Measurements from ENCODE around the gene UCHL1. TPM values are rescaled to one million over a fixed set of nuclear protein-coding genes. Genes with fewer than 3 reads are reported as not detected.

UCHL1 gene
- total and polyA plus RNA-seq, 7 donors = 10.5 to 88.3 (median 23.4) TPM

- ATAC-seq = no peak
- 75 to 83% (median 78%) methylated on average over 4 of the region's 4 CpGs for WGBS, 3 donors
Measured at GRCh38 chr4:41227902-41228301, 28.8 kb upstream of the UCHL1 start.

GRCh38 chr4:41232406-41232805 lies 24.3 kb upstream of the UCHL1 start:
- H3K4me1 ChIP-seq = no peaks in the 10 kb centered on the region
- 55 to 64% (median 56%) methylated on average over 5 of the region's 5 CpGs for WGBS, 3 donors
- no peaks in the 10 kb centered on the region for H3K9me3 ChIP-seq
- H3K27ac ChIP-seq = no peak overlapping the region
- H3K4me3 ChIP-seq = no peak overlapping the region
- ATAC-seq (no peak), DNase-seq (no peak)
- no peaks in the 10 kb centered on the region for H3K36me3 ChIP-seq (ENCODE audit: insufficient read depth in 1 of 2, low read depth in 1 of 2)
- no peaks in the 10 kb centered on the region for H3K27me3 ChIP-seq (ENCODE audit: insufficient read depth in 3 of 3, low read length in 2 of 3)
- intact Hi-C loops (cut with DNase I) = no loop called here
- no peak for TF ChIP-seq CTCF (IDR thresholded peaks at IDR 0.05)

More at GRCh38 chr4:41227902-41228301, 28.8 kb upstream of the UCHL1 start:
- Histone ChIP-seq H3K27me3 (ENCODE audit: insufficient read depth in 3 of 3, low read length in 2 of 3) (no peaks in the 10 kb centered on the region), H3K36me3 (ENCODE audit: insufficient read depth in 1 of 2, low read depth in 1 of 2) (no peaks in the 10 kb centered on the region), H3K27ac (no peak overlapping the region), H3K9me3 (no peaks in the 10 kb centered on the region), H3K4me1 (no peaks in the 10 kb centered on the region), H3K4me3 (no peak overlapping the region)
- DNase-seq = no peak
- TF ChIP-seq CTCF (IDR thresholded peaks at IDR 0.05) = no peak
- intact Hi-C loops (cut with DNase I) = no loop called here

- Histone ChIP-seq H3K9me3 (no peaks in the 10 kb centered on the region), H3K4me1 (no peaks in the 10 kb centered on the region), H3K27me3 (ENCODE audit: insufficient read depth in 3 of 3, low read length in 2 of 3) (no peaks in the 10 kb centered on the region), H3K4me3 (no peak overlapping the region), H3K27ac (no peak overlapping the region), H3K36me3 (ENCODE audit: insufficient read depth in 1 of 2, low read depth in 1 of 2) (no peaks in the 10 kb centered on the region)
- TF ChIP-seq CTCF (IDR thresholded peaks at IDR 0.05) = no peak
- intact Hi-C loops (cut with DNase I) = no loop called here
- WGBS, 3 donors = 85 to 92% (median 87%) methylated on average over 3 of the region's 3 CpGs
- ATAC-seq (no peak), DNase-seq (no peak)
Measured at GRCh38 chr4:41232856-41233255, 23.9 kb upstream of the UCHL1 start.

- 85 to 92% (median 91%) methylated on average over 1 of the region's 1 CpG for WGBS, 3 donors
- no peak overlapping the region for H3K27ac ChIP-seq
- DNase-seq = no peak
- TF ChIP-seq CTCF (IDR thresholded peaks at IDR 0.05) = no peak
- H3K27me3 ChIP-seq (ENCODE audit: insufficient read depth in 3 of 3, low read length in 2 of 3) = no peaks in the 10 kb centered on the region
- no peak for ATAC-seq
- H3K36me3 ChIP-seq (ENCODE audit: insufficient read depth in 1 of 2, low read depth in 1 of 2) = no peaks in the 10 kb centered on the region
- no peaks in the 10 kb centered on the region for H3K4me1 ChIP-seq
- no peaks in the 10 kb centered on the region for H3K9me3 ChIP-seq
- no peak overlapping the region for H3K4me3 ChIP-seq
- intact Hi-C loops (cut with DNase I) = no loop called here
Measured at GRCh38 chr4:41236032-41236431, 20.7 kb upstream of the UCHL1 start.

- ATAC-seq (no peak), DNase-seq (no peak)
- no peak overlapping the region for H3K27ac ChIP-seq
- 56 to 94% (median 90%) methylated on average over 1 of the region's 1 CpG for WGBS, 3 donors
- H3K36me3 ChIP-seq (ENCODE audit: insufficient read depth in 1 of 2, low read depth in 1 of 2) = no peaks in the 10 kb centered on the region
- no peaks in the 10 kb centered on the region for H3K27me3 ChIP-seq (ENCODE audit: insufficient read depth in 3 of 3, low read length in 2 of 3)
- H3K4me1 ChIP-seq = no peaks in the 10 kb centered on the region
- intact Hi-C loops (cut with DNase I) = no loop called here
- no peaks in the 10 kb centered on the region for H3K9me3 ChIP-seq
- no peak overlapping the region for H3K4me3 ChIP-seq
- TF ChIP-seq CTCF (IDR thresholded peaks at IDR 0.05) = no peak
Measured at GRCh38 chr4:41236508-41236907, 20.2 kb upstream of the UCHL1 start.

Measured in psoas muscle (tissue), 8 donors.